Osteocyte (in vitro differentiated cells): ENCODE measurements around the gene PLXNA2. TPM values are rescaled to one million over a fixed set of nuclear protein-coding genes. Genes with fewer than 3 reads are reported as not detected.

Experiments used
- DNase-seq: peaks from one replicate; pipeline ENCODE4 v3.0.0; 2021; ENCODE audit warnings: mixed read lengths; ENCODE audit not compliant: unreplicated experiment; ENCODE audit errors: extremely low spot score
- H3K27ac Mint-ChIP-seq: one replicate; pipeline ENCODE4 v1.8.0; 2021; ENCODE audit warnings: mild to moderate bottlenecking, mixed read lengths; ENCODE audit not compliant: unreplicated experiment
- H3K27me3 Mint-ChIP-seq: one replicate; pipeline ENCODE4 v1.8.0; 2021; ENCODE audit warnings: mixed read lengths; ENCODE audit not compliant: unreplicated experiment
- H3K36me3 Mint-ChIP-seq: one replicate; pipeline ENCODE4 v1.8.0; 2021; ENCODE audit warnings: mixed read lengths; ENCODE audit not compliant: unreplicated experiment
- H3K4me1 Mint-ChIP-seq: one replicate; pipeline ENCODE4 v1.8.0; 2021; ENCODE audit warnings: mixed read lengths; ENCODE audit not compliant: unreplicated experiment
- H3K4me3 Mint-ChIP-seq: one replicate; pipeline ENCODE4 v1.8.0; 2021; ENCODE audit warnings: mild to moderate bottlenecking, moderate library complexity, mixed read lengths; ENCODE audit not compliant: unreplicated experiment
- H3K9me3 Mint-ChIP-seq: one replicate; pipeline ENCODE4 v1.8.0; 2021; ENCODE audit warnings: mixed read lengths; ENCODE audit not compliant: unreplicated experiment
- CTCF ChIP-seq: fragments of 200-600 bp; sonication (generic); IDR thresholded peaks from 2 replicates; pipeline ENCODE4 v1.5.0; 2021; ENCODE audit warnings: antibody characterized with exemption, mild to moderate bottlenecking, moderate library complexity
- total RNA-seq: library from RNA; stranded (reverse); gene quantifications from 2 replicates; pipeline ENCODE4 v1.2.1, GENCODE V29; 2021

Gene PLXNA2
- total RNA-seq, 1 donor from 2014 or later, result 19.5 TPM

GRCh38 chr1:207990876-207991582 is 253.2 kb downstream of the PLXNA2 start:
- Mint-ChIP-seq H3K27me3 (peaks cover 26% of the 10 kb centered on the region), H3K4me3 (no peak overlapping the region), H3K4me1 (peaks cover 7% of the 10 kb centered on the region), H3K36me3 (no peaks in the 10 kb centered on the region), H3K9me3 (peaks cover 6% of the 10 kb centered on the region), H3K27ac (no peak overlapping the region)
- no peak for TF ChIP-seq CTCF
- peak; percentile 73 for DNase-seq

- Mint-ChIP-seq H3K4me1 (peaks cover 7% of the 10 kb centered on the region), H3K27ac (no peak overlapping the region), H3K9me3 (peaks cover 6% of the 10 kb centered on the region), H3K4me3 (no peak overlapping the region), H3K36me3 (no peaks in the 10 kb centered on the region), H3K27me3 (peaks cover 26% of the 10 kb centered on the region)
- no peak for TF ChIP-seq CTCF
- peak; percentile 57 for DNase-seq
These were observed 253.7 kb downstream of the PLXNA2 start for GRCh38 chr1:207990455-207990854.

GRCh38 chr1:207988326-207989165 is 255.6 kb downstream of the PLXNA2 start:
- H3K4me3 Mint-ChIP-seq, result no peak overlapping the region
- no peak overlapping the region for H3K27ac Mint-ChIP-seq
- DNase-seq, result peak; percentile 63
- H3K36me3 Mint-ChIP-seq, result no peaks in the 10 kb centered on the region
- H3K9me3 Mint-ChIP-seq, result peaks cover 2% of the 10 kb centered on the region
- no peak for TF ChIP-seq CTCF
- peaks cover 7% of the 10 kb centered on the region for H3K4me1 Mint-ChIP-seq
- H3K27me3 Mint-ChIP-seq, result peaks cover 13% of the 10 kb centered on the region

- TF ChIP-seq CTCF, result no peak
- DNase-seq, result peak; percentile 11
- no peak overlapping the region for H3K27ac Mint-ChIP-seq
These were observed 257.0 kb downstream of the PLXNA2 start for GRCh38 chr1:207987164-207987563.

GRCh38 chr1:207985996-207986395 is 258.2 kb downstream of the PLXNA2 start:
- no peak for TF ChIP-seq CTCF
- peak; percentile 79 for DNase-seq
- Mint-ChIP-seq H3K4me1 (peaks cover 7% of the 10 kb centered on the region), H3K27ac (no peak overlapping the region), H3K4me3 (no peak overlapping the region), H3K36me3 (no peaks in the 10 kb centered on the region), H3K27me3 (peaks cover 18% of the 10 kb centered on the region), H3K9me3 (no peaks in the 10 kb centered on the region)

More at GRCh38 chr1:207987164-207987563, 257.0 kb downstream of the PLXNA2 start:
- Mint-ChIP-seq H3K4me3 (no peak overlapping the region), H3K27me3 (peaks cover 8% of the 10 kb centered on the region), H3K4me1 (peaks cover 7% of the 10 kb centered on the region), H3K36me3 (no peaks in the 10 kb centered on the region), H3K9me3 (no peaks in the 10 kb centered on the region)
